Adrenal gland (tissue), 12 donors: Measurements from ENCODE around the gene BRF1. TPM values are rescaled to one million over a fixed set of nuclear protein-coding genes. Genes with fewer than 3 reads are reported as not detected.

Experiments used
- DNase-seq, 7 donors: peaks; one replicate each; pipeline ENCODE4 v3.0.0-alpha.2; 2019 to 2020
- H3K27ac ChIP-seq, 5 donors: fragments of 200-600 bp; sonication (generic) in 4 of 5; 1 replicate in 3 of 5; 2 replicates in 2 of 5; pipeline versions ENCODE4 v1.5.1 to v1.8.0; 2016 to 2020; ENCODE audit warnings: mild to moderate bottlenecking in 1 of 5
- H3K27me3 ChIP-seq: fragments of 200-600 bp; 2 replicates; pipeline ENCODE4 v1.8.0; 2021
- H3K36me3 ChIP-seq, 2 donors: fragments of 200-600 bp; replicated peaks in 1 of 2; 1 replicate in 1 of 2; 2 replicates in 1 of 2; pipeline versions ENCODE4 v1.5.1 to v1.8.0; 2018 to 2022
- H3K4me1 ChIP-seq, 2 donors: fragments of 200-600 bp; replicated peaks in 1 of 2; 1 replicate in 1 of 2; 2 replicates in 1 of 2; pipeline versions ENCODE4 v1.5.1 to v1.8.0; 2018 to 2021
- H3K4me3 ChIP-seq, 4 donors: fragments of 200-600 bp; sonication (generic) in 3 of 4; one replicate each; pipeline ENCODE4 v1.5.1; 2016 to 2018
- H3K9me3 ChIP-seq, 3 donors: fragments of 200-600 bp; sonication (generic) in 1 of 3; replicated peaks in 1 of 3; 1 replicate in 2 of 3; 2 replicates in 1 of 3; pipeline versions ENCODE4 v1.5.1 to v1.8.0; 2016 to 2021
- CTCF ChIP-seq, 6 experiments: fragments of 450-650 bp in 4 of 6; fragments of 200-600 bp in 2 of 6; sonication (generic) in 1 of 6; IDR thresholded peaks; 1 replicate in 5 of 6; 2 replicates in 1 of 6; pipeline versions ENCODE4 v1.5.1 to v1.8.0; 2016 to 2021; ENCODE audit warnings: antibody characterized with exemption in 6 of 6, mild to moderate bottlenecking in 2 of 6, moderate library complexity in 1 of 6
- POLR2A ChIP-seq, 2 donors: fragments of 450-650 bp; IDR thresholded peaks; one replicate each; pipeline ENCODE4 v1.6.1; 2017; ENCODE audit warnings: antibody characterized with exemption in 2 of 2, mild to moderate bottlenecking in 2 of 2, moderate library complexity in 1 of 2
- WGBS, 4 donors: extraction: QIAGEN DNeasy Blood & Tissue Kit in 2 of 4; methylation state at CpG; one replicate each; pipeline versions ENCODE4 v1.1.5 to v1.1.7; 2013 to 2017; 5-methylcytosine and 5-hydroxymethylcytosine counted together
- intact Hi-C, 2 donors: fragments of 100-400 bp; cut with DNase I; formaldehyde crosslinking; loops; one replicate each; pipeline versions ENCODE4 v1.14.1 to v1.15.0; 2022 to 2023
- polyA plus RNA-seq, 3 donors: library from polyadenylated mRNA; stranded (reverse); fragments of 200-250 nt in 2 of 3; fragments of 350-450 nt in 1 of 3; fragmentation: Illumina TruSeq in 1 of 3; extraction: RNeasy Lipid Tissue Mini Kit (QIAGEN cat#74804) in 1 of 3; gene quantifications; one replicate each; pipeline ENCODE4 v1.2.3, GENCODE V29; 2013 to 2014
- total RNA-seq, 9 donors: library from RNA; depleted of rRNA in 4 of 9; stranded (reverse); fragments of >200 nt in 4 of 9; fragments of 120-200 nt in 1 of 9; fragmentation: NEBNext Ultra II Directional in 1 of 9; extraction: Animal tissue kit (Norgen Biotek cat#: 25700) in 1 of 9; gene quantifications; one replicate each; pipeline versions ENCODE4 v1.1.0 to v1.2.4, GENCODE V29; 2013 to 2023
- donor health status: healthy with polysubstance abuse.
- donor health status: Bipolar disorder and iron deficiency.
- donor health status: DM: yes; HTN: yes; CAD: no.
- donor health status: DM: no; HTN: no; CAD: no.
- donor health status: DM: no; HTN: no; CAD: no.
- donor health status: DM: yes; HTN: yes; CAD: no.

The BRF1 gene
- total and polyA plus RNA-seq, 12 donors: 14.0 to 96.9 (median 37.5) TPM

GRCh38 chr14:105307052-105307727, 6.4 kb upstream of the BRF1 start:
- no peak overlapping the region for H3K4me3 ChIP-seq
- no peaks in the 10 kb centered on the region for H3K27me3 ChIP-seq
- H3K27ac ChIP-seq: no peak overlapping the region
- 78 to 87% (median 82%) methylated on average over 4 of the region's 4 CpGs for WGBS, 4 donors
- H3K9me3 ChIP-seq: no peaks in the 10 kb centered on the region
- intact Hi-C loops: no loop called here
- H3K36me3 ChIP-seq: no peaks in the 10 kb centered on the region
- no peak for DNase-seq
- no peaks in the 10 kb centered on the region for H3K4me1 ChIP-seq
- TF ChIP-seq CTCF (IDR thresholded peaks at IDR 0.05) (no peak), POLR2A (IDR thresholded peaks at IDR 0.05) (no peak)

- Histone ChIP-seq H3K4me1 (peaks cover 0 to 5% of the 10 kb centered on the region in 2 donors), H3K9me3 (no peaks in the 10 kb centered on the region), H3K27ac (no peak overlapping the region), H3K4me3 (no peak overlapping the region), H3K36me3 (no peaks in the 10 kb centered on the region), H3K27me3 (no peaks in the 10 kb centered on the region)
- intact Hi-C loops: no loop called here
- TF ChIP-seq CTCF (IDR thresholded peaks at IDR 0.05): no peak
- TF ChIP-seq POLR2A (IDR thresholded peaks at IDR 0.05): no peak
- 60 to 89% (median 83%) methylated on average over 4 to 9 of the region's 9 CpGs for WGBS, 4 donors
- DNase-seq: no peak
Observed at GRCh38 chr14:105305791-105306190, 5.0 kb upstream of the BRF1 start.

GRCh38 chr14:105305345-105305744, 4.5 kb upstream of the BRF1 start:
- no peak overlapping the region for H3K4me3 ChIP-seq
- no peaks in the 10 kb centered on the region for H3K9me3 ChIP-seq
- no peak for DNase-seq
- WGBS, 4 donors: 71 to 81% (median 76%) methylated on average over 7 to 9 of the region's 9 CpGs
- H3K27ac ChIP-seq: no peak overlapping the region
- no peaks in the 10 kb centered on the region for H3K27me3 ChIP-seq
- TF ChIP-seq POLR2A (IDR thresholded peaks at IDR 0.05): no peak
- no peak for TF ChIP-seq CTCF (IDR thresholded peaks at IDR 0.05)
- H3K36me3 ChIP-seq: no peaks in the 10 kb centered on the region
- peaks cover 0 to 5% of the 10 kb centered on the region in 2 donors for H3K4me1 ChIP-seq
- intact Hi-C loops: no loop called here

- intact Hi-C loops: no loop called here
- Histone ChIP-seq H3K4me3 (no peak overlapping the region), H3K4me1 (peaks cover 5 to 12% of the 10 kb centered on the region in 2 donors), H3K36me3 (no peaks in the 10 kb centered on the region), H3K9me3 (no peaks in the 10 kb centered on the region), H3K27ac (no peak overlapping the region), H3K27me3 (no peaks in the 10 kb centered on the region)
- TF ChIP-seq CTCF (IDR thresholded peaks at IDR 0.05) (no peak), POLR2A (IDR thresholded peaks at IDR 0.05) (no peak)
- WGBS, 4 donors: 82 to 87% (median 84%) methylated on average over 7 to 9 of the region's 9 CpGs
- no peak for DNase-seq
Observed at GRCh38 chr14:105304565-105304964, 3.8 kb upstream of the BRF1 start.
